Tibial nerve (tissue), 3 donors: ENCODE data around the gene NKIRAS1.

Experiments
- CTCF ChIP-seq, 5 experiments: fragments of 200-600 bp in 3 of 5; fragments of 450-650 bp in 2 of 5; sonication (generic) in 3 of 5; IDR thresholded peaks; one replicate each; pipeline ENCODE4 v1.5.1; 2016 to 2019; ENCODE audit warnings: antibody characterized with exemption in 5 of 5, mild to moderate bottlenecking in 3 of 5, moderate library complexity in 2 of 5
- POLR2A ChIP-seq, 2 donors: fragments of 450-650 bp; IDR thresholded peaks; one replicate each; pipeline ENCODE4 v1.6.1; 2017; ENCODE audit warnings: antibody characterized with exemption in 2 of 2, mild to moderate bottlenecking in 2 of 2, moderate library complexity in 2 of 2

- TF ChIP-seq CTCF (IDR thresholded peaks at IDR 0.05) (no peak), POLR2A (IDR thresholded peaks at IDR 0.05) (no peak)
Measured at GRCh38 chr3:23944007-23944783, 27.4 kb upstream of the NKIRAS1 start.
